Lower leg skin (tissue), 3 donors: Measurements from ENCODE around the gene MTMR10.

Source experiments
- CTCF ChIP-seq, 3 donors: fragments of 450-650 bp; IDR thresholded peaks; one replicate each; pipeline ENCODE4 v1.5.1; 2016; ENCODE audit warnings: antibody characterized with exemption in 3 of 3, mild to moderate bottlenecking in 3 of 3, moderate library complexity in 2 of 3
- POLR2A ChIP-seq, 2 donors: fragments of 450-650 bp; IDR thresholded peaks; one replicate each; pipeline ENCODE4 v1.6.1; 2016 to 2017; ENCODE audit warnings: antibody characterized with exemption in 2 of 2, mild to moderate bottlenecking in 1 of 2, moderate library complexity in 1 of 2

DNA sequence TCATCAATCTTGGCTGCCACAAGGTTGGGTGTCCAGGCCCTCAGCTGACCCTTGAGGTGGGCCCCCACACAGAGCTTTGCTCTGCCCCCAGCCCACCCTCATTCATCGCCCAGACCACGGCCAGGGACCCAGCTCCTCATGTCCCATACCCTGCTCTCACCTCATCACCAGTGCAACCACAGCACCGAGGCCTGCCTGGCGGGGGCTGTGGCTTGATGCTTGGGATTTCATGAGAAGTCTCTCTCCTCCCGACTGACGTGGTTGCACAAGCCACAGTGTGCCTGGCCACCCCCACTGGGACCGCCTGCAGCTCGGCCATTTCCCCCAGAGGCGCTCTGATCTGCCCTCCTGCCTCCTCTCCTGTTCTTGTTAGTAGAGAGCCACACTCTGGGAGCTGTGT is 45.4 kb upstream of the MTMR10 start:
- TF ChIP-seq CTCF (IDR thresholded peaks at IDR 0.05) (no peak), POLR2A (IDR thresholded peaks at IDR 0.05) (no peak)
